GM21367 (cell line): ENCODE results near the gene RELB.
A peak's percentile ranks its signal among the peaks of the same experiment; 100 is the strongest.

Experiments
- ATAC-seq: cut with Tn5 transposase; IDR thresholded peaks from one replicate; pipeline ENCODE4 v1.9.1; 2021; ENCODE audit not compliant: unreplicated experiment

The RELB gene

GRCh38 chr19:45020071-45020470 lies 18.8 kb downstream of the RELB start:
- no peak for ATAC-seq

DNA sequence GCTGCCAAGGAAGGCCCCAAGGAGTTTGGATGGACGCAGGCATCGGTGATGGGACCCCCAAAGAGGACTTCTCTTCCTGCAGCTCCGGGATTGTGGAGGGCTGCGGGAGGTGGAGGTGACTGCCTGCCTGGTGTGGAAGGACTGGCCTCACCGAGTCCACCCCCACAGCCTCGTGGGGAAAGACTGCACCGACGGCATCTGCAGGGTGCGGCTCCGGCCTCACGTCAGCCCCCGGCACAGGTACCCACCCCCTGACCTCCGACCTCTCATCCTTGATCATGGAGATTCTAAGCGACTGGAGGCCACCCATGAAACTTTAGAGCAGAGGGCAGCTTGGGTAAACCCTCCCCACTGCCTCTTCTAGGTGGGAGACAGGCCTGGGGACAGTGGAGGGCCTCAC lies 20.7 kb downstream of the RELB start:
- ATAC-seq, result no peak

- ATAC-seq, result no peak
These were observed 21.8 kb downstream of the RELB start for GRCh38 chr19:45023048-45023447.

GRCh38 chr19:45025264-45025663 lies 24.0 kb downstream of the RELB start:
- no peak for ATAC-seq

GRCh38 chr19:45027371-45027770 lies 26.1 kb downstream of the RELB start:
- ATAC-seq, result no peak

DNA sequence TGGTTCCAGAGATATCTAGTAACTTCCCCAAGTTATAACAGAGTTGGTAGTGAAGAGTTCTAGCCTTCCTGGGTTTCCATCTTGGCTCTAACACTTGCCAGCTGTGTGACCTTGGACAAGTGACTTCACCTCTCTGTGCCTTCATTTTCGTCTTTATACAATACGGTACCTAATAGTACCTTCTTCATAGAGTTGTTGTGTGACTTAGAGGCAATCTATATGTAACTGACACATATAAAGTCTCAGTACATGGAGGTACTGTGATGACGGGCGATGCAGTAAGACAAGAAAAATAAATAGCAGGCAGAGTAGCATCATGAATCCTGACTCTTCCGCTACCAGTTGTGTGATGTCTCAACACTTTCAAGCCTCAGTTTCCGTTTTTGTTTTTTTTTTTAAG lies 29.6 kb downstream of the RELB start:
- no peak for ATAC-seq

- ATAC-seq, result no peak
These were observed 31.2 kb downstream of the RELB start for GRCh38 chr19:45032421-45032820.

- no peak for ATAC-seq
These were observed 34.5 kb downstream of the RELB start for GRCh38 chr19:45035755-45036154.

- ATAC-seq, result no peak
These were observed 36.3 kb downstream of the RELB start for GRCh38 chr19:45037393-45038169.

GRCh38 chr19:45038931-45039893 lies 37.9 kb downstream of the RELB start, which contains the start of gene CLASRP:
CLASRP (plus strand) TSS chr19:45039045; CDS start chr19:45040213, 1,168 bp downstream.
- peak; percentile 72 for ATAC-seq

- no peak for ATAC-seq
These were observed 39.0 kb downstream of the RELB start for GRCh38 chr19:45040059-45040771.

DNA sequence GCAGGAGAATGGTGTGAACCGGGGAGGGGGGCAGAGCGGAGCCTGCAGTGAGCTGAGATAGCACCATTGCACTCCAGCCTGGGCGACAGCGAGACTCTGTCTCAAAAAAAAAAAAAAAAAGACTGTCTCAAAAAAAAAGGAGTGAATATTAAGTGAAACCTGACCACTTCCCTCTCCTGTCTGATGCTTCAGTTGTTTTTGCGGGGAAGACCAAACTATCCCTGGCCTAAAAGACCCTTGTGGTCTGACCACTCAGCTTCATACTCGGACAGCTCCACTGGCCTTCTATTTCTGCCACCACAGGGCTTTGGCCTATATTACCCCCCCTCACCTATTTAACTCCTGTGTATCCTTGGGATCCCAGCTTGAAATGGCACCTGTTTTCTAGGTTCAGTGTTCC lies 39.9 kb downstream of the RELB start:
- ATAC-seq, result no peak

- no peak for ATAC-seq
These were observed 44.5 kb downstream of the RELB start for GRCh38 chr19:45045671-45046353.

DNA sequence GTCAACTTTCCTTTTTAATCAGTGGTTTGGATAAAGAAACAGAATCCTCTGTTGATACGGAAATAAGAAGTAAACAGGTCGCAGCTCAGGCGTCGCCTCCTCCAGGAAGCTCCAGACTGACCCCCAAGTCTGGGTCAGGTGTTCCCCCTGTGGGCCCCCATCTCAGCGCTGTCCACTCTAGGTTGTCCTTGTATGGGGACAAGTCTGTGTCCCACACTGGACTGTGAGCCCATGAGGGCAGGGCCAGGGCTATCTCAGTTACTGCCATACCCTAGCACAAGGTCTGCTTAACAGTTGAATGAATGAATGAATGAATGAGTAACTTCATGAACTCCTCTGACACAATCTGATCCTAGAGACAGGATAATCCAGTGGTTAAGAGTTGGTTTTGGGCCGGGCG lies 45.1 kb downstream of the RELB start:
- no peak for ATAC-seq

DNA sequence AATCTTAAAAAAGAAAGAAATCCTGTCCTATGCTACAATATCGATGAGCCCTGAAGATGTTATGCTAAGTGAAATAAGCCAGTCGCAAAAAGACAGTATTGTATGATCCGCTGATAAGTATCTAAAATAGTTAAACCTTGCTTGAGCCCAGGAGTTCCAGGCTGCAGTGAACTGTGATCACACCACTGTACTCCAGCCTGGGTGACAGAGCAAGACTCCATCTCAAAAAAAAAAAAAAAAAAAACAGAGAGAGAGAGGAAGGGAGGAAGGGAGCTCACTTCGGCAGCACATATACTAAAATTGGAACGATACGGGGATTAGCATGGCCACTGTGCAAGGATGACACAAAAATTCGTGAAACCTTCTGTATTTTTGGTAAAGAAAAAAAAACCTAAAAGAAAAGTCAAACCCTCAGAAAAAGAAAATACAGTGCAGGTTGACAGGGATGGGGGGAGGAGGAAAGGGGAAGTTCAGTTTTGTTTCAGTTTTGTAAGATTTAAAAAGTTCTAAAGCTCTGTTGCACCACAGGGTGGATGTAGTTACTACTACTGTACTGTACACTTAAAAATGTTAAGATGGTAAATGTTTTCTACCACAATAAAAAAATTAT lies 46.0 kb downstream of the RELB start:
- no peak for ATAC-seq

DNA sequence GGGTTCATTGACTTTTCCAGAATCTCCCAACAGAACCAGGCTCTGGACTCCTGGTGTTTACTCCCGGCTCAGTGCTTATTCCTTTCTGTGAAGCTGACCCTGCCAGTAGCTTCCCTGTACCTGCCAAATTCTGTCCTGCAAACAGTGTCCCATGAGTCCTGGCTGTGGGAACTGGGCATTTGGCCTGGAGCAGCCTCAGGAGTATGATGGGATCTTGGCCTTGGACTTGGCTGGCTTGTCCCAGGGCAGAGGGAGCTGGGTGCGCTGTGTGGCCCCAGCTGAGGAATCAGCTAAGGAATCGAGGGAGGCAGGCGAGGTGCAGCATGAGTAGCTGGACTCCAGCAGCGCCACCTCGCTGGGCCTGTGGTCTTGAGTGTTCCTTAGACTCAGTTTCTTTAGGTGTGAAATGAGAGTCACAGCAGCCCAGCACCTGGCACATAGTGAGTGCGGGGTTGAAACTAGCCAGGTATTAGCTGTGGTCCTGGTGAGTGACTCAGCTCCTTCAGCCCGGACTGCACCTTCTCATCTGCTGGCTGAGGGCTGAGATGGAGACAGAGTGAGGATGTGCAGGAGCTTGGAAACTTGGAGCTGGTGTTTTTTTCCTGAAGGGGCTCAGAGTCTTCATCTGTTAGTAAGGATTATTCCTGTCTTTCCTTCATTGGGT lies 47.9 kb downstream of the RELB start:
- no peak for ATAC-seq

- ATAC-seq, result no peak
These were observed 48.8 kb downstream of the RELB start for GRCh38 chr19:45050036-45050435.

DNA sequence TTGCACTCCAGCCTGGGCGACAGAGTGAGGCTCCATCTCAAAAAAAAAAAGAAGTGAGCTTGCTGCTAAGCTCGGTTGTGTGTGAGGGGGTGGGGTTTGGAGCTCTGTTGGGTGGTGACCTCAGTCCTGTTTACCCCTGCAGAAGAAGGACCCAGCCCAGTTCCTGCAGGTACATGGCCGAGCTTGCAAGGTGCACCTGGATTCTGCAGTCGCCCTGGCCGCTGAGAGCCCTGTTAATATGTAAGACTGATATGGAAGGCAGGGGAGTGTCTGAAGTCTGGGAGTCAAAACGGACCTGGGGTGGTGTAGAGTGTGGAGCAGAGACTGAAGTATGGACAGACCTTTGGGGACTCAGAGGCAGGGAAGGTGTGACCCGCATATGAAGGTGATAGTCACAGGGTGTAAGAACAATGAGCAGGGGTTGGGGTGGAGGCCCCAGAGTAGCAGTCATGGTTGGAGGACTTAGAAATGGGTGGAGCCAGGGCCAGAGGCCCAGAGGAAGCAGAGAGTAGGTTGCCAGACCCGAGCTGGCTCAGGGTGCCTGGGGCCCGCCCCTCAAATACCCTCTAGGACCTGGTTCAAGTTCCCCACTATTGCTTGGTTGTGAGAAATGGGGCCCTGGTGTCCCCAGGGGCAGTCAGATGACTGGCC lies 50.8 kb downstream of the RELB start:
- no peak for ATAC-seq

DNA sequence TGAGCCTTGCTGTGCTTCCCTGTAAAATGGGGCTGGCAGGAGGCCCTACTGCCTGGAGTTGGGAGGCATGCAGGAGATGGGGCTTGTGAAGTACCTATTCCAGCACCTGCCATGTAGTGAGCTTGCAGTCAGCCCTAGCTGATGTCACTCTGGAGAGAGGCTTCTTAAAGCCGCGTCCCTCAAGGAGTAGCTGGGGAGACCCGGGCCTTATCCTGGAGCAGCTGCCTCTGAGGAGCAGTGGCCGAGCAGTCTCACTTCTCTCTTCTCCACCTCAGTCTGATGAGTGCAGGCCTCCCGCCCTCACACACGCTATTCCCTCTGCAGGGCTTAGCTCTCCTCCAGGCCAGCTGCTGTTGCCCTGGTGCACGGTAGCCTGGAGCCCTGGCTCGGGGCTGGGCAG lies 55.6 kb downstream of the RELB start:
- ATAC-seq, result no peak
